A549 treated with ZK216348 at 1 μM for 4 hours (cell line): ENCODE results near the gene OR1J1. TPM values are rescaled to one million over a fixed set of nuclear protein-coding genes. Genes with fewer than 3 reads are reported as not detected.

Experiments used
- total RNA-seq: library from RNA; stranded (reverse); fragments of 200-300 nt; extraction: Qiagen RNA extraction; gene quantifications from 5 replicates; pipeline ENCODE4 v1.2.3, GENCODE V29; 2022; ENCODE audit warnings: low read depth

Gene OR1J1
- not detected in 5 replicates for total RNA-seq

GRCh38 chr9:122477826-122478225 lies at the start of gene OR1J1:
TSS of gene OR1J1 (minus strand) at chr9:122477926. CDS start at chr9:122477926, 0 bp downstream.

GRCh38 chr9:122527193-122527592 lies 49.5 kb upstream of the OR1J1 start, which contains the start of gene OR1N1:
TSS of gene OR1N1 (minus strand) at chr9:122527293. CDS start at chr9:122527293, 0 bp downstream.

GRCh38 chr9:122518841-122519240 lies 41.1 kb upstream of the OR1J1 start, which contains the start of gene OR1J4:
TSS of gene OR1J4 (plus strand) at chr9:122519141. CDS start at chr9:122519141, 0 bp downstream.

GRCh38 chr9:122510502-122510901 lies 32.8 kb upstream of the OR1J1 start, which contains the start of gene OR1J2:
TSS of gene OR1J2 (plus strand) at chr9:122510802. CDS start at chr9:122510802, 0 bp downstream.

Other genes starting within 250 kb of the OR1J1 start
- 0.57 to 1.3 TPM (median 1.2 TPM) in 5 replicates for gene LHX6, start 249.0 kb downstream of the OR1J1 start, total RNA-seq
- 16.1 to 21.1 TPM (median 20.6 TPM) in 5 replicates for gene RBM18, start 213.1 kb downstream of the OR1J1 start, total RNA-seq
- gene MRRF, start 213.0 kb downstream of the OR1J1 start, total RNA-seq, result 65.6 to 83.3 TPM (median 69.2 TPM) in 5 replicates
- 1.3 to 1.6 TPM (median 1.6 TPM) in 5 replicates for gene PTGS1, start 106.9 kb downstream of the OR1J1 start, total RNA-seq
- gene OR1J2, start 32.9 kb upstream of the OR1J1 start, total RNA-seq, result not detected in 5 replicates
- not detected in 5 replicates for gene OR1J4, start 41.2 kb upstream of the OR1J1 start, total RNA-seq
- not detected in 5 replicates for gene OR1N1, start 49.4 kb upstream of the OR1J1 start, total RNA-seq
- gene OR1N2, start 75.2 kb upstream of the OR1J1 start, total RNA-seq, result not detected in 5 replicates
- not detected in 5 replicates for gene OR1L8, start 105.5 kb upstream of the OR1J1 start, total RNA-seq
- gene OR1Q1, start 136.8 kb upstream of the OR1J1 start, total RNA-seq, result 0.15 TPM in 1 of 5 replicates, not detected in the others
- gene OR1B1, start 179.7 kb upstream of the OR1J1 start, total RNA-seq, result not detected in 5 replicates
- not detected in 5 replicates for gene OR1L1, start 183.8 kb upstream of the OR1J1 start, total RNA-seq
- gene OR1L3, start 197.2 kb upstream of the OR1J1 start, total RNA-seq, result not detected in 5 replicates
- gene OR1L4, start 246.1 kb upstream of the OR1J1 start, total RNA-seq, result not detected in 5 replicates